ENCODE results near the gene MMP12. TPM values are rescaled to one million over a fixed set of nuclear protein-coding genes. Genes with fewer than 3 reads are reported as not detected.
"Not testable (repeated sequence)": the region's sequence is repeated elsewhere in the genome, so short reads cannot be mapped to it uniquely, and the experiment has no call there.

Gene MMP12
- total and polyA plus RNA-seq, 4 donors, result 0.09 TPM; not detected in 3

DNA sequence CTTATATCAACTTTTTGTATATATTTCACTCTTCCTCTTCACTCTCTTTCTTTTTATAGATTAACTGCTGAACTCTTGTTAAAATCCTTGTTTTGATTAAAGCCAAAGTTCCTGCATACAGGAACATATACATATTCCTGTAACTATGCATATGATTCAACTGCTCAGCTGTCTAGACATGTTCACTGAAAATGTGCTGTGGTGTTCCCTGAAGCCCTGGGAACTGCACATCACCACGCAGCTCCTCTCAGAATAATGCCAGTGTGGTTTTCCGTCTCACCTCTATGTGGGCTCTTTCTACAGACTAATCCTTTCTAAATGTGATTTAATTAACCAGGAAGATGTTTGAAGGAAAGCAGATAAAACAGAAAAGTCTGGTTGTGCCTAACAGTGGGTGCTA lies 25.6 kb upstream of the MMP12 start:
- no peak overlapping the region for H3K4me3 ChIP-seq (ENCODE audit: low read depth, low read length)

DNA sequence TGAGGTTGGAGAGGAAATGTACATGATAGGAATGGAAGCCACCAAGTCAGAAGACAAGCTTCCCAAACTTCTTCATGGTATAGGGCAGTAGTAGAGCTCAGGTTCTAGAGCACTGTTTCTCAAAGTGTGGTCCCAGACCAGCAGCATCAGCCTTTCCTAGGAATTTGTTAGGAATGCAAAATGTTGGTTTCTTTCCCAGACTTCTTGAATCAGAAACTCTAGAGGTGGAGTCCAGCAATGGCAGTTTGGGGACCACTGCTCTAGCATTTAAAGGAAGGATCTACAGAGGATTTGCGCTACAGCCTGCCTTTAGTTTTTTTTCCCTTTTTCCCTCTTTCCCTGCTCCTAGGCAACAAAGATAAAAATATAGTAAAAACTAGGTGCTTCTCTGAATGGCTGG lies 17.0 kb upstream of the MMP12 start:
- WGBS (ENCODE audit: insufficient coverage), result no CpG with 5 or more reads among the region's 1 CpG
- Histone ChIP-seq H3K36me3 (ENCODE audit: control insufficient read depth, insufficient read depth, low read length) (no peaks in the 10 kb centered on the region), H3K4me1 (ENCODE audit: control insufficient read depth, insufficient read depth, low read length) (no peaks in the 10 kb centered on the region), H3K9me3 (ENCODE audit: control insufficient read depth, insufficient read depth, low read length) (no peaks in the 10 kb centered on the region), H3K27ac (ENCODE audit: low read depth, low read length) (no peak overlapping the region), H3K4me3 (ENCODE audit: low read depth, low read length) (no peak overlapping the region), H3K27me3 (ENCODE audit: control insufficient read depth, insufficient read depth, low read length) (no peaks in the 10 kb centered on the region)
- no peak for DNase-seq (ENCODE audit: low read depth in 4 of 6, low spot score in 6 of 6)

More for the DNA sequence above, 25.6 kb upstream of the MMP12 start:
- no peaks in the 10 kb centered on the region for H3K36me3 ChIP-seq (ENCODE audit: control insufficient read depth, insufficient read depth, low read length)
- no peaks in the 10 kb centered on the region for H3K4me1 ChIP-seq (ENCODE audit: control insufficient read depth, insufficient read depth, low read length)
- no peak for DNase-seq (ENCODE audit: low read depth in 4 of 6, low spot score in 6 of 6)
- H3K27ac ChIP-seq (ENCODE audit: low read depth, low read length), result no peak overlapping the region
- H3K27me3 ChIP-seq (ENCODE audit: control insufficient read depth, insufficient read depth, low read length), result no peaks in the 10 kb centered on the region
- no peaks in the 10 kb centered on the region for H3K9me3 ChIP-seq (ENCODE audit: control insufficient read depth, insufficient read depth, low read length)
- no CpG with 5 or more reads among the region's 2 CpGs for WGBS (ENCODE audit: insufficient coverage)

DNA sequence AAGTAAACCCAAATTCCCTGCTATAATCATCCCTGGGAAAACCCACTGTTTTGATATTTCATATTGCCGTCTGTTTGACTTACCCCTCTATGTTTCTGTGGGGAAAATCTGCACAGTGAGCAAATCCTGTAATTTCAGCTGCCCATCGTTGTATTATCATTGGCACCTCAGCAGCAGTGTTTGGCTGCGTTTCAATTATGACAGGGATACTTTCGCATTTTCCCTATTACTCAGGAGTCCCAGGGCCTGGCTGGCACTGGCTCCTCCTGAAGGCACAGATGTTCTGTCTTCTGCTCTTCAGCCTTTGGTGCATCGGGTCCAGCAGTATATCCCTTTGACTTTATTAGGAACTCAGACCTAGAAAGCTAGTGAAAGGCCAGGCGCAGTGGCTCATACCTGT lies 12.2 kb upstream of the MMP12 start:
- WGBS (ENCODE audit: insufficient coverage), result 79% methylated on average over 6 of the region's 6 CpGs
- no peaks in the 10 kb centered on the region for H3K9me3 ChIP-seq (ENCODE audit: control insufficient read depth, insufficient read depth, low read length)
- H3K27ac ChIP-seq (ENCODE audit: low read depth, low read length), result no peak overlapping the region
- H3K27me3 ChIP-seq (ENCODE audit: control insufficient read depth, insufficient read depth, low read length), result no peaks in the 10 kb centered on the region
- peak in 2 of 6 donors; percentile 32 to 38 for DNase-seq (ENCODE audit: low read depth in 4 of 6, low spot score in 6 of 6)
- no peaks in the 10 kb centered on the region for H3K4me1 ChIP-seq (ENCODE audit: control insufficient read depth, insufficient read depth, low read length)
- no peaks in the 10 kb centered on the region for H3K36me3 ChIP-seq (ENCODE audit: control insufficient read depth, insufficient read depth, low read length)
- no peak overlapping the region for H3K4me3 ChIP-seq (ENCODE audit: low read depth, low read length)

DNA sequence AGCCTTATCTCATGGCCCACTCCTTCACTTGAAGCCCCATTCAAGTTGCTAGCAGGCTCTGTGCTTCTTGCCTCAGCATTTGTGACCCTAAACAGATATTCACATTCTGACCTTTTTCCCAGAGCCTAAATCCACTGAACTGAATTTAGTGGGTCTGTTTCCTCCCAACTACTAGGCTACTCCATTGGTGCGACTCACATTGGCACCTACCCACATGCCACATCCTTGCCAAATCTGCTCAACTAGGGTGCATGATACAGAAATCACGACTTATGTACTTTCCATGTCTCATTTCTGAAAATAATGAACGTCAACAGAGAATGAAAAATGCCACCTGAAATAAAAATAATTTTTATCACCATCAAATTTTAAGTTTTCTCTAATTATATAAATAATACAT lies 8.4 kb upstream of the MMP12 start:
- Histone ChIP-seq H3K9me3 (ENCODE audit: control insufficient read depth, insufficient read depth, low read length) (no peaks in the 10 kb centered on the region), H3K4me1 (ENCODE audit: control insufficient read depth, insufficient read depth, low read length) (no peaks in the 10 kb centered on the region), H3K4me3 (ENCODE audit: low read depth, low read length) (no peak overlapping the region), H3K36me3 (ENCODE audit: control insufficient read depth, insufficient read depth, low read length) (no peaks in the 10 kb centered on the region), H3K27ac (ENCODE audit: low read depth, low read length) (no peak overlapping the region), H3K27me3 (ENCODE audit: control insufficient read depth, insufficient read depth, low read length) (no peaks in the 10 kb centered on the region)
- WGBS (ENCODE audit: insufficient coverage), result 100% methylated on average over 1 of the region's 3 CpGs
- no peak for DNase-seq (ENCODE audit: low read depth in 4 of 6, low spot score in 6 of 6)

DNA sequence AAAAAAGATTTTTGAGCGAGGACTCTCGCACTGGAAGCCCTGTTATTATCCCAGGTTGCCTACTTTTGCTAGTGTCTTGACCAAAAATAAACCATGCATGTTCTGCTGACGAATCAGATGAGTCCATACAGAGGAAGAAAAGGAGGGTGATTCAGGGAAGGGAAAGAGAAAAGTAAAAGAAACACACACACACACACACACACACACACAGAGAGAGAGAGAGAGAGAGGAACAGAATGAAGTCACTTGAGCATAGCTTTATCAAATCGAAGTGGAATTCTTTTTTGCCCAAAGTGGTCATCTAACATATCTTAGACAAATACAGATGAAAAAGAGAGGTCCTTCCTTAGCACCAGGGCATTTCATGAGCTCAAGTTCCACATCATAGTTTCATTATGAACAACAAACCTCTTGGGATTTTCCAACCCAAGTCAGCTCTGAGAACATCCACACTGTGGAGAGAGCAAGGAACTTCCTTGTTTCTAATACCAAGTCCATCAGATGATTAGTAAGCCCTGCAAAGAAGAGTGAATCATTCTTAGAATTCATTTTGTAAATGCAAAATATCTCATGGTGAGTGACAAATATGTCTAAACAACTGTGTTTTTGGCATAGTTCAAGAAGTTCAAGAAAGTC lies 7.7 kb upstream of the MMP12 start:
- DNase-seq (ENCODE audit: low read depth in 4 of 6, low spot score in 6 of 6), result no peak
- no peaks in the 10 kb centered on the region for H3K27me3 ChIP-seq (ENCODE audit: control insufficient read depth, insufficient read depth, low read length)
- no peaks in the 10 kb centered on the region for H3K4me1 ChIP-seq (ENCODE audit: control insufficient read depth, insufficient read depth, low read length)
- H3K27ac ChIP-seq (ENCODE audit: low read depth, low read length), result no peak overlapping the region
- no peaks in the 10 kb centered on the region for H3K9me3 ChIP-seq (ENCODE audit: control insufficient read depth, insufficient read depth, low read length)
- no peaks in the 10 kb centered on the region for H3K36me3 ChIP-seq (ENCODE audit: control insufficient read depth, insufficient read depth, low read length)
- no peak overlapping the region for H3K4me3 ChIP-seq (ENCODE audit: low read depth, low read length)
- WGBS (ENCODE audit: insufficient coverage), result 90% methylated on average over 2 of the region's 4 CpGs

DNA sequence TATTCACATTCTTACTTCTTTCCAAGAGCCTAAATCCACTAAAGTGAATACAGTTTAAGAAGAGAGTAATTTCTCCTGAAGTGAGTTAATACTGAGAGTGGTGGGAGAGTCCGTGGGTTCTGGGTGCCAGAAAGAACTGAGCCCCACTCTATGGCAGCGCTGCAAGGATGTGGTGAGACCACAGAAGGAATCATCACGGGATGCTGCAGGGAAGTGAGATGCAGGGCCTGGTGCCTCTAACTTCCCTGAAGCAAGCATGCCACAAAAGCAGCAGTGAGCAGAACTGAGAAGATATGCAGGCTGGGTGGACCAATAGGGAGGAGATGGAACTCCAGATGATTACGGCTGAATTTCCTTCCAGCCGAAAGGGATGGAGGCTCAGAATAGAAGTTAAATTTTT lies 5.0 kb upstream of the MMP12 start:
- no peaks in the 10 kb centered on the region for H3K4me1 ChIP-seq (ENCODE audit: control insufficient read depth, insufficient read depth, low read length)
- no peak overlapping the region for H3K27ac ChIP-seq (ENCODE audit: low read depth, low read length)
- H3K36me3 ChIP-seq (ENCODE audit: control insufficient read depth, insufficient read depth, low read length), result no peaks in the 10 kb centered on the region
- DNase-seq (ENCODE audit: low read depth in 4 of 6, low spot score in 6 of 6), result no peak
- no peak overlapping the region for H3K4me3 ChIP-seq (ENCODE audit: low read depth, low read length)
- no peaks in the 10 kb centered on the region for H3K9me3 ChIP-seq (ENCODE audit: control insufficient read depth, insufficient read depth, low read length)
- no peaks in the 10 kb centered on the region for H3K27me3 ChIP-seq (ENCODE audit: control insufficient read depth, insufficient read depth, low read length)
- 89% methylated on average over 5 of the region's 5 CpGs for WGBS (ENCODE audit: insufficient coverage)

DNA sequence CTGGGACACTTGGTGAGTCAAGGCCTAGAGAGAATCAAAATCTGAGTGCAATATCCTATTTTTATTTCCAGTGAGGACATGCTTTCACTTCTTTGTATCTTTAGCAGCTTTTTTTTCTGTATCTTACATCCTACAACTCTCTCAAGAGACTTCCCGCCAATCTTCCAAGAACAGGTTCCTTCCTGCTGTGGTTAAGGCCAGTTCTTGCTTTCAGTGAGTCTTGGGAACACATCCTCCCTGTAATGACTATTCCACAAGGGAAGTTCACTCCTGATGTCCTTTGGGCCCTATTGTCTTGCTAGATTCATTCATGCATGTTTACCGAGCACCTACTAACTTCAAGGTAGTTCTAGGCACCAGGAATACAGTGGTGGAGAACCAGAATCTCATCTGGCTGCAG lies 3.8 kb upstream of the MMP12 start:
- H3K9me3 ChIP-seq (ENCODE audit: control insufficient read depth, insufficient read depth, low read length), result no peaks in the 10 kb centered on the region
- no peaks in the 10 kb centered on the region for H3K27me3 ChIP-seq (ENCODE audit: control insufficient read depth, insufficient read depth, low read length)
- no peaks in the 10 kb centered on the region for H3K36me3 ChIP-seq (ENCODE audit: control insufficient read depth, insufficient read depth, low read length)
- no peak overlapping the region for H3K27ac ChIP-seq (ENCODE audit: low read depth, low read length)
- no peak for DNase-seq (ENCODE audit: low read depth in 4 of 6, low spot score in 6 of 6)
- WGBS (ENCODE audit: insufficient coverage), result 95% methylated on average over 2 of the region's 2 CpGs
- H3K4me3 ChIP-seq (ENCODE audit: low read depth, low read length), result no peak overlapping the region
- no peaks in the 10 kb centered on the region for H3K4me1 ChIP-seq (ENCODE audit: control insufficient read depth, insufficient read depth, low read length)

DNA sequence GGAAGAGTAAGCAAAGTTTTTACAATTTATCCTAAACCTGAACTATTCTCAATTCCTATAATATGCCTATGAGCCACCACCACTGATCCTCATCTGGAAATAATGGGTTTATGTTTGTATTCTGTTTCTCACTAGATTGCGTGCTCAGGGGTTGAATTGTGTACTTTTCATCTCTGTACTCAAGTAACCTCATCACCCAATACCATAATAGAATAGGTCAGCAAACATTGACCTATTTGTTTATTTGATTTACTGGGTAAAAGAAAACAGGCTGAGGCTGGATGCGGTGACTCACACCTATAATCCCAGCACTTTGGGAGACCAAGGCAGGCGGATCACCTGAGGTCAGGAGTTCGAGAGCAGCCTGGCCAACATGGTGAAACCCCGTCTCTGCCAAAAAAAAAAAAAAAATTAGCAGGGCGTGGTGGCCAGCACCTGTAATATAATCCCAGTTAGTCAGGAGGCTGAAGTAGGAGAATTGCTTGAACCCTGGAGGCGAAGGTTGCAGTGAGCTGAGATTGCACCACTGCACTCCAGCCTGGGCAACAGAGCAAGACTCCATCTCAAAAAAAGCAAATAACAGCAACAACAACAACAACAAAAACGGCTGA lies 5.3 kb downstream of the MMP12 start:
- DNase-seq (ENCODE audit: low read depth in 4 of 6, low spot score in 6 of 6), result not testable (repeated sequence)

DNA sequence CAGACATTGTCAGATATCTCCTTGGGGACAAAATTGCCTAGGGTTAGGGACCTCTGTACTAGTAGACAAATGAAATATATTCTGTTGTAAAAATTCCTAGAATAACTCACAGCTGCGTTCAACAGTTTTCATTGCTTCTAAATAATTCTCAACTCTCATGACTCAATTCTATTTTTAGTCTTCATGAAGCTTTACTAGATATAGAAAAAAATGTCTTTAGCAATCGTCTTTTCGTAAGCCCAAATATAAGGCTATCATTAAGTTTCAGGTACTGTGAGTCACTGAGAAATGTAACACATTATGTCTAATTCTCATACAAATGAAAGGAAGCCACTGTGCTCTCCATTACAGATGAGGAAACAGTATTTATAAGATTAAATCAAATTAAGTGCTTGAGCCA lies 6.4 kb downstream of the MMP12 start:
- H3K36me3 ChIP-seq (ENCODE audit: control insufficient read depth, insufficient read depth, low read length), result no peaks in the 10 kb centered on the region
- no peaks in the 10 kb centered on the region for H3K4me1 ChIP-seq (ENCODE audit: control insufficient read depth, insufficient read depth, low read length)
- H3K27me3 ChIP-seq (ENCODE audit: control insufficient read depth, insufficient read depth, low read length), result no peaks in the 10 kb centered on the region
- no CpG with 5 or more reads among the region's 3 CpGs for WGBS (ENCODE audit: insufficient coverage)
- H3K4me3 ChIP-seq (ENCODE audit: low read depth, low read length), result no peak overlapping the region
- H3K27ac ChIP-seq (ENCODE audit: low read depth, low read length), result no peak overlapping the region
- no peak for DNase-seq (ENCODE audit: low read depth in 4 of 6, low spot score in 6 of 6)
- no peaks in the 10 kb centered on the region for H3K9me3 ChIP-seq (ENCODE audit: control insufficient read depth, insufficient read depth, low read length)

More for the DNA sequence above, 5.3 kb downstream of the MMP12 start:
- 100% methylated on average over 1 of the region's 8 CpGs for WGBS (ENCODE audit: insufficient coverage)
- H3K4me1 ChIP-seq (ENCODE audit: control insufficient read depth, insufficient read depth, low read length); H3K27me3 ChIP-seq (ENCODE audit: control insufficient read depth, insufficient read depth, low read length); H3K4me3 ChIP-seq (ENCODE audit: low read depth, low read length); H3K27ac ChIP-seq (ENCODE audit: low read depth, low read length); H3K9me3 ChIP-seq (ENCODE audit: control insufficient read depth, insufficient read depth, low read length); H3K36me3 ChIP-seq (ENCODE audit: control insufficient read depth, insufficient read depth, low read length): not testable (repeated sequence)

DNA sequence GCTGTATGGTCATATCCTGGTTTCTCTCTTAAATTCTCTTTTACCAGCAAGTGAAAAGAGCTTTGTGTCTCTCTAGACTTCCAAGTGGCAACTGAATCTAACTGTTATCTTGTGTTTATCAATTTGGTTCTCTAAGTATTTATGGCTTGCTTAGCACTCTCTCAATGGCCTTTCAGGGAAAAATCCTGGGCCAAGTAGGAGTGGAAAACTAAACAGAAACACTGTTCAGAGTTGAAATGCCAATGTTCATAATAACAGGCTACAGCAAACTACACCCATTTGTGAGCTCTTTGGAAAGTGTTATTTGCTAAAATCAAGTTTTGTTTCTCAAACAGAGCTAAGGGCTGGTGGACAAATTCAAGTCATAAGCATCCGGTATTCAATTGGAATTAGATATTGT lies 10.1 kb downstream of the MMP12 start:
- no peak overlapping the region for H3K27ac ChIP-seq (ENCODE audit: low read depth, low read length)
- H3K4me1 ChIP-seq (ENCODE audit: control insufficient read depth, insufficient read depth, low read length), result no peaks in the 10 kb centered on the region
- H3K4me3 ChIP-seq (ENCODE audit: low read depth, low read length), result no peak overlapping the region
- H3K36me3 ChIP-seq (ENCODE audit: control insufficient read depth, insufficient read depth, low read length), result no peaks in the 10 kb centered on the region
- no peaks in the 10 kb centered on the region for H3K9me3 ChIP-seq (ENCODE audit: control insufficient read depth, insufficient read depth, low read length)
- DNase-seq (ENCODE audit: low read depth in 4 of 6, low spot score in 6 of 6), result peak in 1 of 6 donors; percentile 6
- WGBS (ENCODE audit: insufficient coverage), result no CpG with 5 or more reads among the region's 1 CpG
- no peaks in the 10 kb centered on the region for H3K27me3 ChIP-seq (ENCODE audit: control insufficient read depth, insufficient read depth, low read length)
